ENCODE measurements around the gene CCR9.

CCR9 gene

DNA sequence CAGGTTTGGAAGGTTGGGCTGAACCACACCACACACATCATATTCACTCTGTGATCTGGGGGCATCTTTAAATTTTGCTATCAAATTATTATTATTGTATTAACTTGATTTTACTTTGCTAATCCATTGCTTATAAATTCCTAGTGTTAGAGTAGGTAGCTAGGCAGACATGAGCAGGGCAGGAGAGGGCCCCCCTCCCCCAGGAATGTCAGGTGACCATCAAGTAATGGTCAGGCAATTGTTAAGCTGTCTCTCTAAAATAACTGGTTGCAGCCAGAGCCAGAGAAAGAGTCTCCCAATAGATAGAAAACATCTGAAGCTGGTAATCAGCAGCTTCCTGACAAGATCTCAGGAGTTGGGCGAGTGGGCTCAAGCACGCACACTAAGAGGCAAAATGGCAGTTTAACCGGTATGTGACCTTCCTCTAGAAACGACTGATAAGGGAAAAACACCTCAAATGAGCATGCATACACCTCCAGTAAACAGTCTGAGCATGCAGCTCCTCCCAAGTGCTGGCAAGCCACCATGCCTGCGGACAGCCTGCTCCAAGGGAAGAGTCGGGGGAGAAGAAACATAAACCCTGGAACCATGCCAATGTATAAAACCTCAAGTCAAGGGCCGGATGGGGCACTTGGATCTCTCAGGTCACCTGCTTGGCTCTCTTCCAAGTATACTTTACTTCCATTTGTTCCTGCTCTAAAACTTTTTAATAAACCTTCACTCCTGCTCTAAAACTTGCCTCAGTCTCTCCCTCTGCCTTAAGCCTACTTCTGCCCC is 53.8 kb downstream of the CCR9 start:
- no peak for FAIRE-seq

DNA sequence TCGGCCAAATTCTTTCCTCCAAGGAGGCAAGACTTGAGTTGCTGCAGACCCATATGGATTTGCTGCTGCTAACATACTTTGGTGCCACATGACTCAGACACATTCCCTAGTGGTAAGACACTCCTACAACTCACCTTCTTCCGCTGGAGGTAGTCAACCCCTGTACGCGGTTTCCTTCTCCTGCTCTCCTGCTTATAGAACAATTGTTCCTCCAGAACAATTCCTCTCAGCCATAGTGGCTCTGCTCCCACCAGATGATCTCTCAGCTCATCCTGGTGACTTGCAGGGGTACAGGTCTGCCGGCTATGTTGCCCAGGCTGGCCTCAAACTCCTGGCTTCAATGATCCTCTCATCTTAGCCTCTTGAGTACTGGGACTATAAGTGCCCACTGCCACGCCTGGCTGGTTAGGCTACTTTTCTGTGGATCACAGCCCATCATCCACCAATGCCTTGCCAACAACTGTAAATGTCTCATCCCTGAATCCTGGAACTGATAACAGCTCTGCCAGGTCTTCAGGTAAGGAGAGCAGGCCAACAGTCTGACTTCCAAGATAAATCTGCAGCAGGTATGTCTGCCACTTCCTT is 54.5 kb downstream of the CCR9 start:
- no peak for FAIRE-seq

DNA sequence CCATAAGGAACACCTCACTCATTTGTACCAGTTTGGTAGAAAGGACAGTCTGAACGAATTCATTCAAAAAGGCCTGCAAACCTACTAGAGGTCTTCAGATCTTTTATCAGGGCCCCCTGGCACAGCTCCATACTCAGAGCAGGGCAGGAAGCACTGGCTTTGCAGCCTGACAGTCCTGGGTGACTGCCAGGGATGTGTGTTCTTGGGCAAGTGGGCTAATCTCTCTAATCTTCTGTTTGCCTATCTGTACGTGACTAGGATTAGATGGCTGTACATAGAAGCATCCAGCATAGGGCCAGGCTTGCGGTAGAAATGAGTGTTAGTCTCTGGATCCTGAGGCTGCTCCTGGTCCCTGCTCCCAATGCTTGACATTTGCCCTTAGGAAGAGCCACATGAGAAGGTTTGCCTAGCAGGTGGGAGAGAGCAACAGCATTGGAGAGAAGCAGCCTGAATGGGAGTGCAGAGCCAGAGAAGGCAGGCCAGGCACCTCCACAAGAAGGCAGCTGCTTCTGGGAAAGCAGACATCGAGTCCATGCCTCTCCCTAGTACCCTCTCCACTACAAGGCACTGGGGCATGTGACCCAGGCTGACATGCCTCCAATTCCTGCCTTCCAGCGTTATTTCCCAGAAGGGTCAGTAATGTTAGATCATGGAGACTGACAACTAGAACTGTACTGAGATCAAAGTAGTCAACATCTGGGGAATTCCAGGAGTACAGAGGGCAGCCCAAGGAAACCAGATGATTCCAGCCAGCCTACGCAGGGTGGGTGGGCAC is 55.9 kb downstream of the CCR9 start:
- no peak for FAIRE-seq

DNA sequence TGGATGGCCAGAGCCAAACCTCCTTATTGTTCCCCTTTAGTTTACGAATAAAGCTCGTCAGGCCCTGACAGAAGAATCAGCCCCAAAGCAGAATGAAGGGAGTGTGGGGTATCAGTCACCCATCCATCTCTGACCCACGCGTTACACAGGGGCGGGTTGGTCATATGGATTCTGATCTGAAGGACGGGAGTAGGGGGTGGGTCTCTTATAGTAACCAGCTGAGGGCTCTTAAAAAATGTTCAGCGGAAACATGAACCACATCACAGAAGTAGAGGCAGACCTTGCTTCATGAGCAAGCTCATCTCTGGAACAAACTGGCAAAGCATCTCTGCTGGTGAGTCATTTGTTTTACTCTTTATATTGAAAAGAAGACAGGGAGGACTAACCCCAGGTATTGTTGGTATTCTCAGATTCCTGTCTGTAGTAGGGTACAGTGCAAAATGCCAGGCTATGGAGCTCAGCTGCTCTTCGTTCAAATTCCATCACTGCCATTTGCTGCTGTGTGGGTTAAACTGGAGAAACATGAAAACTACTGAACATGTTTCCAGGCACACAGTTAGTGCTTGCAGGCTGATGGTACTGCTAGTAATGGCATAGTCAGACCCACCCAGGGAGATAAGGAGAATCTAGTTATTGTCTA is 57.0 kb downstream of the CCR9 start, which contains the start of gene CXCR6:
CXCR6 (plus strand) TSS at position 258 of the 640 bp plus-strand sequence. CDS start 3,018 bp downstream, outside the sequence.
- no peak for FAIRE-seq

GRCh38 chr3:45944830-45945620 is 58.7 kb downstream of the CCR9 start:
- FAIRE-seq = no peak

- no peak for FAIRE-seq
Measured at GRCh38 chr3:45946307-45946706, 60.0 kb downstream of the CCR9 start.

GRCh38 chr3:45946875-45947274 is 60.5 kb downstream of the CCR9 start:
- no peak for FAIRE-seq

DNA sequence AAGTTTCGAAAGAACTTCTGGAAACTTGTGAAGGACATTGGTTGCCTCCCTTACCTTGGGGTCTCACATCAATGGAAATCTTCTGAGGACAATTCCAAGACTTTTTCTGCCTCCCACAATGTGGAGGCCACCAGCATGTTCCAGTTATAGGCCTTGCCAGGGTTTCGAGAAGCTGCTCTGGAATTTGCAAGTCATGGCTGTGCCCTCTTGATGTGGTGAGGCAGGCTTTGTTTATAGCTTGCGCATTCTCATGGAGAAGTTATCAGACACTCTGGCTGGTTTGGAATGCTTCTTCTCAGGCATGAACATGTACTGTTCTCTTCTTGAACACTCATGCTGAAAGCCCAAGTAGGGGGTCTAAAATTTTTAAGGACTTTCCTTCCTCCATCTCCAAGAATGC is 61.0 kb downstream of the CCR9 start:
- no peak for FAIRE-seq

- no peak for FAIRE-seq
Measured at GRCh38 chr3:45948311-45948781, 62.0 kb downstream of the CCR9 start.

- no peak for FAIRE-seq
Measured at GRCh38 chr3:45948881-45949280, 62.5 kb downstream of the CCR9 start.

GRCh38 chr3:45949432-45949831 is 63.1 kb downstream of the CCR9 start:
- FAIRE-seq = no peak

GRCh38 chr3:45950131-45950530 is 63.8 kb downstream of the CCR9 start:
- no peak for FAIRE-seq

DNA sequence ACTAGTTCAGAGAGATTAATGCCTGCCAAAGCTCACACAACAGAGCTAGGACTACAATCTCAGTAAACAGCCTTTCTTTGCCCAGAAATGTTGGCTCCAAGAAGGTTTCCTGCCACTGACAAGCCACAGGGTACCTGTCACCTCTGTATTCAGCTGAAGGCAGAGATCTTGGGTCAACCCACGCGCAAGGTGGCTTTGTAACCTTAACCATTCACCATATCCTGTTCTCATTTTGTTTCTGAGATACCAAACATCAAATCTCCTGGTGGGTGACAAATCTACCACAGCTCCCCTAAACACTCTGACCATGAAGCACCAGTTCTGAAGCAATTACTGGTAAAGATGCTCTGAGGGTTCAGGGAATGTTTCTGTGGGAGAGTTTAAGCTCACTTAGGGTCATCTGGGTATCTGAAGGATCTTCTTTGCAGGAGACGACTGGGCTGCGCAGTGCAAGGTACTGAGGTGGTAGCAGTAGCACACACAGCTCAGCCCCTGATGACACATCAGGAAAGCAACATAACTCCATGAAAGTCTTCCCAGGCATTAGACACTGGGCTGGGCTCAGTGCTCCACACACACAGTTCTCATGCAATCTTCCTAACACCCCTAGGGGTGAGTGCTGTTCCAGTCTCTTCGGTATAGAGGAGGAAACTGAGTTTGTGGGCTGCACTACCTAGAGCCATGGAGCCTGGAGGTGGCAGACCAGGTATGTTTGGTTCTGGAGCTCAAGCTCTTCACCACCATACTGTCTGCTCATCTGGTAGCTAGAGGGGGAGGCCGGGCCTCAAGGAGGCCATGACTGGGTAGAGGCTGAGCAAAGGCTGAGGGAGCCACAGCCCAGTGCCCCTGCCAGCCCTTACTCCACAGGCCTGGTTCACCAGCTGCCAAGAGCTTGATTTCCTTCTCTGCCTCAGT is 64.6 kb downstream of the CCR9 start:
- FAIRE-seq = no peak

DNA sequence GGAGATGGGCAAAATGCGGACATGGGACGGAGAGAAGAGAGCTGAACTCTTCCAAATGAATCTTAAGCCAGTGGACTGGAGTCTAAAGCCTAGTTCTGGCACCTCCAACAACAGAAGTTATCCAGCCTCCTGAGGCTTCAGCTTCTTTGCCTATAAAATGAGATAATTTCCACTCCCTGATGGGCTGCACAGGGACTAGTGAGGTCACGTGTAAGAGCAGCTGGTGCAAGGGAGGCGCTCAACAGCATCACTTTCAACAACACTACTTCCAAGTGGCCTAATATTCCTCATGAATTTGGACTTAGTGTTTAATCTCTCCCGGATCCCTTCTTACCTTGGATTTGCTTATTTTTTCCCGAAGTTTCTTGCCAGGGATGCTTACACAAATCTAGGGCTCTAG is 65.6 kb downstream of the CCR9 start:
- no peak for FAIRE-seq

DNA sequence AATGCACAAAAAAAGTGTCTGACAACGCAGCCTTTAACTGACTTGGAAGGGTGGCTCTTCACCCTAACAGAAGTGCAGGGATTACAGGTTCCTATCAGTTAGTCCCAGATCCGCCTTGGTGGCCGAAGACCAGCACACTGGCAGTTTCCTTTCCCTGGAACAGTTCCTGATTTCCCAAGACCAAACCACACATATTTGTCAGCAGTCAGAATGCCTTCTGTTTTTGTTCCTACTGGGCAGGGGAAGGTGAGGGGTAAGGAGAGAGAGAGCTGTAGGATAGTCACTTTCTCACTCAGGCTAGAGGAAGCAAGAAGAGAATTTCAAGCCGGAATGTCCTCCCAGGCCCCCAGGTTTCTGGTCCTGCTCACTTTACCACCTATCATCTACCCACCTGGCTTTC is 66.1 kb downstream of the CCR9 start:
- FAIRE-seq = no peak

Measured in A204.1 (cell line).